WTC11 (cell line): ENCODE results near the gene PUS10. TPM values are rescaled to one million over a fixed set of nuclear protein-coding genes. Genes with fewer than 3 reads are reported as not detected.

Experiments used
- ATAC-seq: fragments of 200-7000 bp; cut with Tn5 transposase; 2 replicates; pipeline ENCODE4 v1.10.0; 2021; ENCODE audit warnings: mild to moderate bottlenecking, moderate library complexity
- CTCF ChIA-PET: fragments of 300-600 bp; sonication (Branson Sonifier 250); formaldehyde crosslinking; loops from one replicate; lab custom pipeline; 2021; ENCODE audit warnings: antibody characterized with exemption; lab: Charles Lee
- POLR2A ChIA-PET: fragments of 350-600 bp; sonication (Branson Sonifier 250); formaldehyde crosslinking; loops from one replicate; lab custom pipeline; 2021; ENCODE audit warnings: antibody characterized with exemption; lab: Charles Lee
- DNase-seq: peaks from one replicate; pipeline ENCODE4 v3.0.0; 2021; ENCODE audit warnings: low spot score
- H3K27ac Mint-ChIP-seq: 2 replicates; pipeline ENCODE4 v1.8.0; 2021; ENCODE audit warnings: mixed read lengths
- H3K27me3 Mint-ChIP-seq: 2 replicates; pipeline ENCODE4 v1.8.0; 2021; ENCODE audit warnings: low read depth, mild to moderate bottlenecking, moderate library complexity, mixed read lengths
- H3K36me3 Mint-ChIP-seq: 2 replicates; pipeline ENCODE4 v1.8.0; 2021; ENCODE audit warnings: mixed read lengths
- H3K4me1 Mint-ChIP-seq: 2 replicates; pipeline ENCODE4 v1.8.0; 2022; ENCODE audit warnings: mixed read lengths
- H3K4me3 Mint-ChIP-seq: 2 replicates; pipeline ENCODE4 v1.8.0; 2021; ENCODE audit warnings: mild to moderate bottlenecking, moderate library complexity, mixed read lengths
- H3K9me3 Mint-ChIP-seq: 2 replicates; pipeline ENCODE4 v1.8.0; 2021; ENCODE audit warnings: mixed read lengths
- ATF1 ChIP-seq: sonication (generic); formaldehyde crosslinking; IDR thresholded peaks from 2 replicates; pipeline ENCODE4 v1.8.1; 2023; ENCODE audit warnings: mild to moderate bottlenecking, moderate library complexity, missing genetic modification reagents
- ATF3 ChIP-seq: sonication (generic); formaldehyde crosslinking; conservative IDR thresholded peaks from 2 replicates; pipeline ENCODE4 v1.8.1; 2022; ENCODE audit warnings: mild to moderate bottlenecking, missing genetic modification reagents
- ATF6 ChIP-seq: sonication (generic); formaldehyde crosslinking; IDR thresholded peaks from 2 replicates; pipeline ENCODE4 v1.8.1; 2023; ENCODE audit warnings: mild to moderate bottlenecking, missing genetic modification reagents
- CBFB ChIP-seq: sonication (generic); formaldehyde crosslinking; IDR thresholded peaks from 2 replicates; pipeline ENCODE4 v1.8.1; 2022; ENCODE audit warnings: mild to moderate bottlenecking, low read depth, missing genetic modification reagents
- CREB1 ChIP-seq: sonication (generic); formaldehyde crosslinking; IDR thresholded peaks from 2 replicates; pipeline ENCODE4 v1.8.0; 2023; ENCODE audit warnings: mild to moderate bottlenecking, missing genetic modification reagents
- CREM ChIP-seq: sonication (generic); formaldehyde crosslinking; IDR thresholded peaks from 2 replicates; pipeline ENCODE4 v1.8.1; 2022; ENCODE audit warnings: mild to moderate bottlenecking, missing genetic modification reagents, moderate library complexity
- EMX1 ChIP-seq: fragments of 250-450 bp; sonication (Bioruptor Pico); IDR thresholded peaks from 2 replicates; pipeline ENCODE4 v1.8.0; 2021; ENCODE audit warnings: mild to moderate bottlenecking
- ERG ChIP-seq: fragments of 250-450 bp; sonication (Bioruptor Pico); IDR thresholded peaks from 2 replicates; pipeline ENCODE4 v1.8.0; 2021; ENCODE audit warnings: mild to moderate bottlenecking
- ETV6 ChIP-seq: sonication (generic); formaldehyde crosslinking; IDR thresholded peaks from 2 replicates; pipeline ENCODE4 v1.8.1; 2022; ENCODE audit warnings: mild to moderate bottlenecking, missing genetic modification reagents
- FOXJ3 ChIP-seq: sonication (generic); formaldehyde crosslinking; IDR thresholded peaks from 2 replicates; pipeline ENCODE4 v1.9.0; 2021; ENCODE audit warnings: missing genetic modification reagents, mild to moderate bottlenecking, borderline replicate concordance
- FOXK1 ChIP-seq: sonication (generic); formaldehyde crosslinking; IDR thresholded peaks from 2 replicates; pipeline ENCODE4 v1.8.0; 2022; ENCODE audit warnings: mild to moderate bottlenecking, moderate library complexity, missing genetic modification reagents
- JUN ChIP-seq: sonication (generic); formaldehyde crosslinking; IDR thresholded peaks from 2 replicates; pipeline ENCODE4 v1.8.0; 2023; ENCODE audit warnings: mild to moderate bottlenecking, missing genetic modification reagents
- MYBL2 ChIP-seq: sonication (generic); formaldehyde crosslinking; IDR thresholded peaks from 2 replicates; pipeline ENCODE4 v1.8.1; 2023; ENCODE audit warnings: mild to moderate bottlenecking, moderate library complexity, missing genetic modification reagents
- NFYB ChIP-seq: sonication (generic); formaldehyde crosslinking; conservative IDR thresholded peaks from 2 replicates; pipeline ENCODE4 v1.8.0; 2022; ENCODE audit warnings: low read depth, missing genetic modification reagents
- NR3C1 ChIP-seq: sonication (generic); formaldehyde crosslinking; conservative IDR thresholded peaks from 2 replicates; pipeline ENCODE4 v1.8.1; 2023; ENCODE audit warnings: low read depth, mild to moderate bottlenecking, missing genetic modification reagents
- SP1 ChIP-seq: sonication (generic); formaldehyde crosslinking; conservative IDR thresholded peaks from 2 replicates; pipeline ENCODE4 v1.8.1; 2022; ENCODE audit warnings: missing genetic modification reagents
- TEAD4 ChIP-seq: sonication (generic); formaldehyde crosslinking; IDR thresholded peaks from 2 replicates; pipeline ENCODE4 v1.8.0; 2022; ENCODE audit warnings: mild to moderate bottlenecking, missing genetic modification reagents
- USF1 ChIP-seq: sonication (generic); formaldehyde crosslinking; IDR thresholded peaks from 2 replicates; pipeline ENCODE4 v1.8.0; 2022; ENCODE audit warnings: mild to moderate bottlenecking, missing genetic modification reagents
- ZNF219 ChIP-seq: sonication (generic); formaldehyde crosslinking; IDR thresholded peaks from 2 replicates; pipeline ENCODE4 v1.8.0; 2023; ENCODE audit warnings: missing genetic modification reagents, mild to moderate bottlenecking, borderline replicate concordance
- ZNF263 ChIP-seq: sonication (generic); formaldehyde crosslinking; IDR thresholded peaks from 2 replicates; pipeline ENCODE4 v1.8.1; 2022; ENCODE audit warnings: low read depth, mild to moderate bottlenecking, moderate library complexity, missing genetic modification reagents
- ZNF416 ChIP-seq: fragments of 250-450 bp; sonication (Bioruptor Pico); IDR thresholded peaks from 2 replicates; pipeline ENCODE4 v1.9.0; 2021; ENCODE audit warnings: mild to moderate bottlenecking, inconsistent platforms
- ZNF423 ChIP-seq: fragments of 250-450 bp; sonication (Bioruptor Pico); IDR thresholded peaks from 2 replicates; pipeline ENCODE4 v2.1.2; 2022; ENCODE audit warnings: mild to moderate bottlenecking, moderate library complexity
- ZNF512 ChIP-seq: sonication (generic); formaldehyde crosslinking; IDR thresholded peaks from 2 replicates; pipeline ENCODE4 v1.8.1; 2022; ENCODE audit warnings: missing genetic modification reagents, borderline replicate concordance
- total RNA-seq: library from RNA; stranded (reverse); gene quantifications from 3 replicates; pipeline ENCODE4 v1.2.3, GENCODE V29; 2021

Gene PUS10
- total RNA-seq, 1 experiment from 2014 or later, result 2.9 TPM

- POLR2A ChIA-PET, result interaction anchor here (0.9 kb wide), 1 partner anchor 233 kb away, joined by 3 read pairs; no protein-coding TSS in a partner anchor
- Mint-ChIP-seq H3K4me3 (no peak overlapping the region), H3K36me3 (no peaks in the 10 kb centered on the region), H3K9me3 (peaks cover 10% of the 10 kb centered on the region), H3K4me1 (peaks cover 7% of the 10 kb centered on the region; the same call in 1 of the 2 replicates), H3K27ac (no peak overlapping the region), H3K27me3 (no peaks in the 10 kb centered on the region)
- CTCF ChIA-PET, result interaction anchor here (1.4 kb wide), 1 partner anchor 299 kb away, joined by 4 read pairs; no protein-coding TSS in a partner anchor
- TF ChIP-seq ZNF263 (CRISPR knock-in tag), result no peak
- no peak for TF ChIP-seq ZNF423
- TF ChIP-seq ETV6 (CRISPR knock-in tag), result no peak
- no peak for TF ChIP-seq CREB1 (CRISPR knock-in tag)
- TF ChIP-seq ATF3 (CRISPR knock-in tag), result no peak
- ATAC-seq (no peak), DNase-seq (no peak)
These were observed 11.5 kb downstream of the PUS10 start for GRCh38 chr2:61006486-61007105.

- H3K27ac Mint-ChIP-seq, result no peak overlapping the region
- TF ChIP-seq CBFB (no peak), CREM (no peak), ZNF263 (CRISPR knock-in tag) (no peak), TEAD4 (CRISPR knock-in tag) (no peak), MYBL2 (CRISPR knock-in tag) (no peak), ZNF219 (CRISPR knock-in tag) (no peak), ZNF512 (no peak), ATF6 (CRISPR knock-in tag) (no peak), NFYB (CRISPR knock-in tag) (no peak), NR3C1 (CRISPR knock-in tag) (no peak), JUN (CRISPR knock-in tag) (no peak), FOXJ3 (CRISPR knock-in tag) (no peak), SP1 (CRISPR knock-in tag) (no peak), ERG (CRISPR knock-in tag) (no peak), EMX1 (CRISPR knock-in tag) (no peak), ZNF416 (CRISPR knock-in tag) (no peak), ZNF423 (no peak), ATF1 (no peak), USF1 (no peak), FOXK1 (CRISPR knock-in tag) (no peak)
- H3K4me1 Mint-ChIP-seq, result peaks cover 7% of the 10 kb centered on the region; the same call in 1 of the 2 replicates
- no peak for ATAC-seq
- no peaks in the 10 kb centered on the region for H3K36me3 Mint-ChIP-seq
- DNase-seq, result no peak
- H3K9me3 Mint-ChIP-seq, result peaks cover 10% of the 10 kb centered on the region
- no peak overlapping the region for H3K4me3 Mint-ChIP-seq
- no peaks in the 10 kb centered on the region for H3K27me3 Mint-ChIP-seq
- ChIA-PET CTCF (interaction anchor here (1.1 to 1.4 kb wide), 2 partner anchors 298 to 331 kb away, joined by 4 read pairs; no protein-coding TSS in a partner anchor), POLR2A (no interaction called here)
These were observed 12.3 kb downstream of the PUS10 start for GRCh38 chr2:61005736-61006135.
